IMR-90 (cell line): ENCODE measurements around the gene FDXR. TPM values are rescaled to one million over a fixed set of nuclear protein-coding genes. Genes with fewer than 3 reads are reported as not detected.

Experiments used
- ATAC-seq: fragments of 200-7000 bp; cut with Tn5 transposase; 2 replicates; pipeline ENCODE4 v1.9.1; 2020; ENCODE audit warnings: low read depth, mild to moderate bottlenecking, moderate library complexity
- BruUV-seq: library from RNA; stranded (reverse); fragments of 400-500 nt; replicated peaks from 2 replicates; lab custom pipeline; 2021; lab: Mats Ljungman, UMichigan
- CTCF ChIA-PET: fragments of 300-600 bp; formaldehyde crosslinking; extraction: SDS; loops from one replicate; lab custom pipeline; 2021; ENCODE audit warnings: antibody characterized with exemption; lab: Yijun Ruan, JAX
- POLR2A ChIA-PET: fragments of 300-600 bp; sonication (Branson Sonifier 250); formaldehyde crosslinking; loops from one replicate; lab custom pipeline; 2022; ENCODE audit warnings: antibody characterized with exemption; ENCODE audit not compliant: unreplicated experiment; lab: Charles Lee
- DNase-seq: peaks from one replicate; pipeline ENCODE4 v3.0.0; 2013
- H2AFZ ChIP-seq: replicated peaks from 2 replicates; pipeline ENCODE3; 2013; ENCODE audit warnings: low read length, mild to moderate bottlenecking; ENCODE audit not compliant: poor library complexity
- H2AK5ac ChIP-seq: 2 replicates; pipeline ENCODE4 v1.6.1; 2013; ENCODE audit warnings: low read depth, low read length, inconsistent platforms
- H2AK9ac ChIP-seq: replicated peaks from 2 replicates; pipeline ENCODE3; 2013; ENCODE audit warnings: mild to moderate bottlenecking, low read depth, low read length, moderate library complexity; ENCODE audit not compliant: poor library complexity
- H2BK120ac ChIP-seq: 2 replicates; pipeline ENCODE4 v1.6.1; 2013; ENCODE audit warnings: low read depth, low read length, inconsistent platforms
- H2BK15ac ChIP-seq: 3 replicates; pipeline ENCODE4 v1.6.1; 2013; ENCODE audit warnings: low read depth, low read length, inconsistent platforms
- H2BK20ac ChIP-seq: 2 replicates; pipeline ENCODE4 v1.6.1; 2013; ENCODE audit warnings: low read depth, mild to moderate bottlenecking, inconsistent platforms, low read length, moderate library complexity
- H2BK5ac ChIP-seq: 2 replicates; pipeline ENCODE4 v1.6.1; 2013; ENCODE audit warnings: mild to moderate bottlenecking, low read depth, low read length, inconsistent platforms; ENCODE audit not compliant: poor library complexity, severe bottlenecking
- H3K14ac ChIP-seq: replicated peaks from 2 replicates; pipeline ENCODE4 v1.6.1; 2013; ENCODE audit warnings: low read depth, low read length, inconsistent platforms
- H3K18ac ChIP-seq: 2 replicates; pipeline ENCODE4 v1.6.1; 2013; ENCODE audit warnings: low read depth, low read length, control low read depth
- H3K23ac ChIP-seq: 2 replicates; pipeline ENCODE4 v1.6.1; 2013; ENCODE audit warnings: low read depth, low read length, inconsistent platforms
- H3K27ac ChIP-seq: 2 replicates; pipeline ENCODE4 v1.5.1; 2013; ENCODE audit warnings: mild to moderate bottlenecking, control low read depth, low read length; ENCODE audit not compliant: insufficient read depth
- H3K27me3 ChIP-seq: 2 replicates; pipeline ENCODE4 v1.6.1; 2013; ENCODE audit warnings: low read length; ENCODE audit not compliant: control insufficient read depth, insufficient read depth
- H3K36me3 ChIP-seq: 2 replicates; pipeline ENCODE4 v1.6.1; 2013; ENCODE audit warnings: low read length, mixed read lengths; ENCODE audit not compliant: control insufficient read depth, insufficient read depth
- H3K4ac ChIP-seq: 2 replicates; pipeline ENCODE4 v1.6.1; 2013; ENCODE audit warnings: low read depth, low read length, inconsistent platforms
- H3K4me1 ChIP-seq: 2 replicates; pipeline ENCODE4 v1.6.1; 2013; ENCODE audit warnings: low read length, mixed read lengths; ENCODE audit not compliant: control insufficient read depth, insufficient read depth
- H3K4me2 ChIP-seq: 2 replicates; pipeline ENCODE4 v1.6.1; 2013; ENCODE audit warnings: low read depth, mild to moderate bottlenecking, control low read depth, low read length, moderate library complexity
- H3K4me3 ChIP-seq: 2 replicates; pipeline ENCODE4 v1.5.1; 2013; ENCODE audit warnings: low read depth, mild to moderate bottlenecking, control low read depth, low read length, moderate library complexity; ENCODE audit not compliant: insufficient read depth
- H3K56ac ChIP-seq: 2 replicates; pipeline ENCODE4 v1.6.1; 2013; ENCODE audit warnings: low read length, inconsistent platforms; ENCODE audit not compliant: insufficient read depth; ENCODE audit errors: extremely low read depth
- H3K79me1 ChIP-seq, 2 experiments: 2 replicates each; pipeline ENCODE4 v1.6.1; 2013; ENCODE audit warnings: low read length in 2 of 2, inconsistent platforms in 1 of 2, low read depth in 1 of 2
- H3K9ac ChIP-seq: 2 replicates; pipeline ENCODE4 v1.6.1; 2013; ENCODE audit warnings: low read depth, low read length, control low read depth
- H3K9me1 ChIP-seq: 2 replicates; pipeline ENCODE4 v1.6.1; 2013; ENCODE audit warnings: low read length, inconsistent platforms; ENCODE audit not compliant: insufficient read depth
- H3K9me3 ChIP-seq: 2 replicates; pipeline ENCODE4 v1.6.1; 2013; ENCODE audit warnings: low read length; ENCODE audit not compliant: control insufficient read depth, insufficient read depth
- H4K20me1 ChIP-seq: 2 replicates; pipeline ENCODE4 v1.6.1; 2013; ENCODE audit warnings: low read length, inconsistent platforms; ENCODE audit not compliant: insufficient read depth
- H4K5ac ChIP-seq: 2 replicates; pipeline ENCODE4 v1.6.1; 2013; ENCODE audit warnings: mild to moderate bottlenecking, low read depth, low read length, control low read depth
- H4K8ac ChIP-seq, 2 experiments: 2 replicates each; pipeline ENCODE4 v1.6.1; 2013; ENCODE audit warnings: low read depth in 2 of 2, low read length in 2 of 2, control low read depth in 1 of 2, inconsistent platforms in 1 of 2
- H4K91ac ChIP-seq: 2 replicates; pipeline ENCODE4 v1.6.1; 2013; ENCODE audit warnings: low read depth, low read length, inconsistent platforms; ENCODE audit not compliant: insufficient read depth
- CEBPB ChIP-seq: IDR thresholded peaks from 2 replicates; pipeline ENCODE4 v1.6.1; 2012; ENCODE audit warnings: low read depth, low read length, improper control_type of control experiment
- CHD1 ChIP-seq: IDR thresholded peaks from 2 replicates; pipeline ENCODE4 v1.6.1; 2012; ENCODE audit warnings: low read depth, low read length, improper control_type of control experiment
- CTCF ChIP-seq: conservative IDR thresholded peaks from 2 replicates; pipeline ENCODE4 v1.5.1; 2012; ENCODE audit warnings: mild to moderate bottlenecking, low read depth, low read length, improper control_type of control experiment
- MAZ ChIP-seq: IDR thresholded peaks from 2 replicates; pipeline ENCODE4 v1.6.1; 2012; ENCODE audit warnings: low read depth, mild to moderate bottlenecking, low read length, improper control_type of control experiment, moderate library complexity, borderline replicate concordance
- MXI1 ChIP-seq: IDR thresholded peaks from 2 replicates; pipeline ENCODE4 v1.6.1; 2012; ENCODE audit warnings: low read depth, mild to moderate bottlenecking, low read length, moderate library complexity, borderline replicate concordance
- NFE2L2 ChIP-seq: fragments of 150-350 bp; IDR thresholded peaks from 2 replicates; pipeline ENCODE4 v1.6.1; 2016; ENCODE audit warnings: low read depth, mild to moderate bottlenecking, low read length
- POLR2A ChIP-seq: IDR thresholded peaks from 2 replicates; pipeline ENCODE4 v1.6.1; 2012; ENCODE audit warnings: mild to moderate bottlenecking, low read depth, low read length
- SMC3 ChIP-seq: fragments of 150-350 bp; IDR thresholded peaks from 2 replicates; pipeline ENCODE4 v1.6.1; 2016; ENCODE audit warnings: low read depth, mild to moderate bottlenecking, antibody characterized with exemption, low read length, moderate library complexity
- WGBS, 2 experiments: methylation state at CpG; one replicate each; pipeline versions ENCODE4 v1.1.5 to v1.1.7; 2013; ENCODE audit warnings: missing lambda C conversion rate in 2 of 2; ENCODE audit not compliant: insufficient read length in 1 of 2; ENCODE audit errors: extremely low coverage in 2 of 2; 5-methylcytosine and 5-hydroxymethylcytosine counted together
- dilution Hi-C: fragments of 300-500 bp; cut with HindIII; formaldehyde crosslinking; loops from one replicate; pipeline ENCODE4 v1.14.3; 2018; ENCODE audit warnings: low sequenced_read_pairs; ENCODE audit not compliant: unreplicated experiment
- in situ Hi-C: fragments of 300-500 bp; cut with MboI; formaldehyde crosslinking; loops from 3 replicates; pipeline ENCODE4 v1.14.3; 2019; ENCODE audit warnings: low sequenced_read_pairs, inconsistent platforms, mixed read lengths
- intact Hi-C: fragments of 100-400 bp; cut with micrococcal nuclease; formaldehyde crosslinking; loops from 2 replicates; pipeline ENCODE4 v1.10.0; 2022
- polyA plus RNA-seq, 3 experiments: library from polyadenylated mRNA; depleted of rRNA; stranded (reverse); fragments of >200 nt; gene quantifications; 2 replicates each; pipeline ENCODE4 v1.2.3, GENCODE V29; 2012; ENCODE audit warnings: low replicate concordance in 1 of 3
- total RNA-seq: library from RNA; depleted of rRNA; stranded (reverse); fragments of >200 nt; gene quantifications from 2 replicates; pipeline ENCODE4 v1.2.3, GENCODE V29; 2012

Gene FDXR
- total and polyA plus RNA-seq, 2 of the 4 experiments (the other 2 are of a cell fraction) = 12.4 to 18.6 TPM

- H4K20me1 ChIP-seq = no peaks in the 10 kb centered on the region; the same call in 1 of the 2 replicates
- no peak overlapping the region for H3K4me3 ChIP-seq
- H3K27ac ChIP-seq = no peak overlapping the region
- no peak overlapping the region for H3K18ac ChIP-seq
- dilution Hi-C loops = no loop called here
- H3K14ac ChIP-seq = no peak overlapping the region
- no peak overlapping the region for H2BK5ac ChIP-seq
- H3K4me1 ChIP-seq = no peaks in the 10 kb centered on the region
- in situ Hi-C loops = loop anchor here (25.0 kb wide), 1 partner anchor 639 kb away; the partner anchor contains the start of genes RPL38 and TTYH2
- ChIA-PET CTCF (no interaction called here), POLR2A (no interaction called here)
- H3K36me3 ChIP-seq = no peaks in the 10 kb centered on the region
- no peaks in the 10 kb centered on the region for H3K79me1 ChIP-seq
- intact Hi-C loops = no loop called here
- no peaks in the 10 kb centered on the region for H3K9me1 ChIP-seq
- DNase-seq (no peak), ATAC-seq (no peak)
- H3K9me3 ChIP-seq = peaks cover 2% of the 10 kb centered on the region; the same call in 1 of the 2 replicates
- H3K23ac ChIP-seq = no peak overlapping the region
- H4K5ac ChIP-seq = no peak overlapping the region
- no peak overlapping the region for H2BK15ac ChIP-seq
- no peak overlapping the region for H4K8ac ChIP-seq
- H2BK120ac ChIP-seq = no peak overlapping the region
- no peak overlapping the region for H3K56ac ChIP-seq
- no peak overlapping the region for H2AK9ac ChIP-seq
- no peak overlapping the region for H3K9ac ChIP-seq
- peak overlapping the region; percentile 63 for H2AFZ ChIP-seq
- H3K27me3 ChIP-seq = peaks cover 55% of the 10 kb centered on the region
- 48% methylated on average over 16 of the region's 29 CpGs; no CpG with 5 or more reads in 1 of the 2 experiments for WGBS, 2 experiments
- no peak overlapping the region for H2BK20ac ChIP-seq
- H3K4me2 ChIP-seq = no peak overlapping the region
- H4K91ac ChIP-seq = no peak overlapping the region
- no peak for TF ChIP-seq SMC3
- no peak for TF ChIP-seq NFE2L2
- no peak for TF ChIP-seq POLR2A
- TF ChIP-seq CHD1 = no peak
- TF ChIP-seq CTCF = no peak
- TF ChIP-seq MXI1 = no peak
- TF ChIP-seq MAZ = no peak
- TF ChIP-seq CEBPB = no peak
- H3K4ac ChIP-seq = no peak overlapping the region
- H2AK5ac ChIP-seq = no peak overlapping the region
- no TSS peak for BruUV-seq
These were observed 21.1 kb downstream of the FDXR start for GRCh38 chr17:74851612-74852236.
